ENCODE measurements around the gene ERCC2. TPM values are rescaled to one million over a fixed set of nuclear protein-coding genes. Genes with fewer than 3 reads are reported as not detected.

The ERCC2 gene
- total and polyA plus RNA-seq, 4 donors: 3.3 to 8.7 (median 8.2) TPM

GRCh38 chr19:45315304-45315703 is 55.1 kb downstream of the ERCC2 start:
- no peaks in the 10 kb centered on the region for H3K27me3 ChIP-seq (ENCODE audit: control insufficient read depth in 4 of 4, insufficient read depth in 4 of 4, low read length in 3 of 4)
- no peak for TF ChIP-seq HNF4A (conservative IDR thresholded peaks at IDR 0.05)
- no peak for TF ChIP-seq REST (IDR thresholded peaks at IDR 0.05)
- TF ChIP-seq JUND (IDR thresholded peaks at IDR 0.05): no peak
- no peak for TF ChIP-seq SP1 (IDR thresholded peaks at IDR 0.05)
- no peak for TF ChIP-seq FOXA2 (IDR thresholded peaks at IDR 0.05)
- no peak for TF ChIP-seq NR2F2 (IDR thresholded peaks at IDR 0.05)
- no peak for TF ChIP-seq RXRA (IDR thresholded peaks at IDR 0.05)
- no peak for TF ChIP-seq ATF3 (IDR thresholded peaks at IDR 0.05)
- no peak for TF ChIP-seq ZBTB33 (IDR thresholded peaks at IDR 0.05)
- TF ChIP-seq EGR1 (IDR thresholded peaks at IDR 0.05; ENCODE audit: low read depth in 2 of 2): no peak
- no peak for TF ChIP-seq GABPA (IDR thresholded peaks at IDR 0.05 in 1 of 2, conservative IDR thresholded peaks at IDR 0.05 in 1 of 2)
- TF ChIP-seq CTCF (IDR thresholded peaks at IDR 0.05; ENCODE audit: low read depth, low read length, missing input control): no peak
- TF ChIP-seq TAF1 (conservative IDR thresholded peaks at IDR 0.05): no peak
- TF ChIP-seq HNF4G (IDR thresholded peaks at IDR 0.05): no peak
- no peak for TF ChIP-seq MAX (IDR thresholded peaks at IDR 0.05)
- no peak for TF ChIP-seq YY1 (IDR thresholded peaks at IDR 0.05)
- no peak for TF ChIP-seq FOXA1 (IDR thresholded peaks at IDR 0.05)
- 69% methylated on average over 21 of the region's 21 CpGs for WGBS

More at GRCh38 chr19:45315304-45315703, 55.1 kb downstream of the ERCC2 start:
- H3K4me1 ChIP-seq (ENCODE audit: control insufficient read depth in 4 of 4, insufficient read depth in 4 of 4, low read length in 3 of 4): no peaks in the 10 kb centered on the region
- no peak overlapping the region for H3K4me3 ChIP-seq (ENCODE audit: low read depth in 1 of 3, low read length in 3 of 3)
- no peak overlapping the region for H3K9ac ChIP-seq (ENCODE audit: low read depth in 1 of 2, low read length in 2 of 2)
- H3K27ac ChIP-seq (ENCODE audit: low read depth in 1 of 2, low read length in 2 of 2): no peak overlapping the region
- H3K9me3 ChIP-seq (ENCODE audit: control insufficient read depth in 4 of 4, low read length in 3 of 4): no peaks in the 10 kb centered on the region
- H3K36me3 ChIP-seq (ENCODE audit: control insufficient read depth in 4 of 4, insufficient read depth in 3 of 4, low read depth in 1 of 4, low read length in 3 of 4): no peaks in the 10 kb centered on the region
- no peak for DNase-seq (ENCODE audit: low spot score)

All from liver (tissue), 9 donors.